IMR-90 (cell line): ENCODE data around the gene DOCK10.

ENCODE experiments used
- BHLHE40 ChIP-seq: fragments of 150-350 bp; IDR thresholded peaks from 2 replicates; pipeline ENCODE4 v1.6.1; 2016; ENCODE audit warnings: mild to moderate bottlenecking, low read depth, low read length
- CHD1 ChIP-seq: IDR thresholded peaks from 2 replicates; pipeline ENCODE4 v1.6.1; 2012; ENCODE audit warnings: low read depth, low read length, improper control_type of control experiment
- CTCF ChIP-seq: conservative IDR thresholded peaks from 2 replicates; pipeline ENCODE4 v1.5.1; 2012; ENCODE audit warnings: mild to moderate bottlenecking, low read depth, low read length, improper control_type of control experiment
- FOS ChIP-seq: fragments of 150-350 bp; IDR thresholded peaks from 2 replicates; pipeline ENCODE4 v1.6.1; 2016; ENCODE audit warnings: low read depth, low read length
- MAFK ChIP-seq: IDR thresholded peaks from 2 replicates; pipeline ENCODE4 v1.6.1; 2012; ENCODE audit warnings: low read depth, low read length, improper control_type of control experiment
- MXI1 ChIP-seq: IDR thresholded peaks from 2 replicates; pipeline ENCODE4 v1.6.1; 2012; ENCODE audit warnings: low read depth, mild to moderate bottlenecking, low read length, moderate library complexity, borderline replicate concordance
- NFE2L2 ChIP-seq: fragments of 150-350 bp; IDR thresholded peaks from 2 replicates; pipeline ENCODE4 v1.6.1; 2016; ENCODE audit warnings: low read depth, mild to moderate bottlenecking, low read length
- POLR2A ChIP-seq: IDR thresholded peaks from 2 replicates; pipeline ENCODE4 v1.6.1; 2012; ENCODE audit warnings: mild to moderate bottlenecking, low read depth, low read length
- RAD21 ChIP-seq: IDR thresholded peaks from 2 replicates; pipeline ENCODE4 v1.6.1; 2012; ENCODE audit warnings: low read length, improper control_type of control experiment
- SMC3 ChIP-seq: fragments of 150-350 bp; IDR thresholded peaks from 2 replicates; pipeline ENCODE4 v1.6.1; 2016; ENCODE audit warnings: low read depth, mild to moderate bottlenecking, antibody characterized with exemption, low read length, moderate library complexity
- USF2 ChIP-seq: fragments of 150-350 bp; IDR thresholded peaks from 2 replicates; pipeline ENCODE4 v1.6.1; 2017; ENCODE audit warnings: mild to moderate bottlenecking, antibody characterized with exemption, low read length, low read depth

DNA sequence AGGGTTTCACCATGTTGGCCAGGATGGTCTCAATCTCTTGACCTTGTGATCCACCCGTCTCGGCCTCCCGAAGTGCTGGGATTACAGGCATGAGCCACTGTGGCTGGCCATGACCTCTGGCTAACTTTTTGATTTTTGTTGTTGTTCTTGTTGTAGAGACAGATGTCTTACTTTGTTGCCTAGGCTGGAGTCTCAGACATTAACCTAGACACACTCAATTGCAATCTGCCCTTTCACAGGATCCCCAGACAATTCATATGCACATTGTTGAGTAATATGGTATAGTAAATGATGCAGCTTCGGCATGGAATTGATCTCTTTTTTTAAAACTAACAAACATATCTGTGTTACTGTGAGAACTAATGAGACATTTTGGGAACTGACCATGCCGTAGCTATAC is 195.6 kb downstream of the DOCK10 start:
- TF ChIP-seq NFE2L2 = no peak
- no peak for TF ChIP-seq CTCF
- TF ChIP-seq FOS = no peak
- TF ChIP-seq MXI1 = no peak
- no peak for TF ChIP-seq CHD1
- no peak for TF ChIP-seq RAD21
- no peak for TF ChIP-seq MAFK
- no peak for TF ChIP-seq POLR2A
- TF ChIP-seq SMC3 = no peak
- TF ChIP-seq USF2 = no peak
- no peak for TF ChIP-seq BHLHE40
